ENCODE data around the gene LMOD1.
"Not testable (repeated sequence)": the region's sequence is repeated elsewhere in the genome, so short reads cannot be mapped to it uniquely, and the experiment has no call there.

LMOD1 gene

DNA sequence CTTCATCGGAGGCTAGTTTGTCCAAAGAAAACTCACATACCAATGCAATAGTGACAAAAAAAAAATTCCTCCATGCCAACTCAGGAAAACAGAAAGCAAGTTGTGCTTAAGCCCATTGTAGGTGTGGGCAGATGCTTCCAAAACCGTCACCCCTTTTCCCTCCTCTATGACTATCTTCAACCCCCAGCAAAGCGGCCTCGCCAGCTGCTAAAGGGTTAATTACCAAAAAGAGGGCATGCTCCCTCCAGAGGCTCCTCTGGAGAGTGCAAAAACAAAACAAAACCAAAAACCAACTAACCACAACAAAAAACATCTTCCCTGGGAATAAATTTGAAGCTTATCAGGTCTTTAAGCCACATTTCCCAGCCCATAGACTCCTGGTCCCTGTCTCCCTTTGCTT, 1.2 kb downstream of the LMOD1 start:
- FAIRE-seq, result no peak

GRCh38 chr1:201944639-201945038, 1.7 kb downstream of the LMOD1 start:
- TF ChIP-seq TAF1 (IDR thresholded peaks at IDR 0.05; ENCODE audit: borderline replicate concordance, low read depth, low read length), result no peak
- no peak for TF ChIP-seq POLR2AphosphoS5 (IDR thresholded peaks at IDR 0.05; ENCODE audit: low read depth, low read length)
- no peak for TF ChIP-seq POLR2A (IDR thresholded peaks at IDR 0.05; ENCODE audit: low read depth, low read length)
- no peak for DNase-seq (ENCODE audit: insufficient read length)
- no peak for FAIRE-seq

More for the DNA sequence above, 1.2 kb downstream of the LMOD1 start:
- TF ChIP-seq POLR2AphosphoS5 (IDR thresholded peaks at IDR 0.05; ENCODE audit: low read depth, low read length), result no peak
- TF ChIP-seq TAF1 (IDR thresholded peaks at IDR 0.05; ENCODE audit: borderline replicate concordance, low read depth, low read length), result no peak
- TF ChIP-seq POLR2A (IDR thresholded peaks at IDR 0.05; ENCODE audit: low read depth, low read length), result no peak
- no peak for DNase-seq (ENCODE audit: insufficient read length)

DNA sequence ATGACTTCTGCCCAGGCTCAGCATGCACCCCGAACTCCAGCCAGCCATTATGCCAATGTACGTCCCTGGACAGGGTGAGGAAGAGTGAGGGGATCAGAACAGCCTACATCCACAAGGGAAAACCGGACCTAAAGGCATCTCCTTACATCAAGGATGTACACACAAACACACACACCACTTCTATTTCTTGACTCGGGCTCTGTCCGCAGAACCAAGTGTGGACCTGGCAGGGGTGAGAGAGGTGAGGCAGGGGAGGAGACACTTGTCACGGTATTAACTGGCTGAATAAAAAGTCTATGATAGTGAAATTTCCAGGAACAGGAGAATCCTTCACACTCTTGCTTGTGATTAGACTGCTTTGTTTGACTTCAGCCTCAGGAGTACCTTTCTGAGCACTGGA, 2.3 kb downstream of the LMOD1 start:
- no peak for FAIRE-seq
- no peak for DNase-seq (ENCODE audit: insufficient read length)
- TF ChIP-seq TAF1 (IDR thresholded peaks at IDR 0.05; ENCODE audit: borderline replicate concordance, low read depth, low read length) (no peak), POLR2AphosphoS5 (IDR thresholded peaks at IDR 0.05; ENCODE audit: low read depth, low read length) (no peak), POLR2A (IDR thresholded peaks at IDR 0.05; ENCODE audit: low read depth, low read length) (no peak)

- FAIRE-seq (no peak), DNase-seq (ENCODE audit: insufficient read length) (no peak)
- TF ChIP-seq POLR2AphosphoS5 (IDR thresholded peaks at IDR 0.05; ENCODE audit: low read depth, low read length) (no peak), TAF1 (IDR thresholded peaks at IDR 0.05; ENCODE audit: borderline replicate concordance, low read depth, low read length) (no peak), POLR2A (IDR thresholded peaks at IDR 0.05; ENCODE audit: low read depth, low read length) (no peak)
Measured at GRCh38 chr1:201942129-201942495, 4.2 kb downstream of the LMOD1 start.

DNA sequence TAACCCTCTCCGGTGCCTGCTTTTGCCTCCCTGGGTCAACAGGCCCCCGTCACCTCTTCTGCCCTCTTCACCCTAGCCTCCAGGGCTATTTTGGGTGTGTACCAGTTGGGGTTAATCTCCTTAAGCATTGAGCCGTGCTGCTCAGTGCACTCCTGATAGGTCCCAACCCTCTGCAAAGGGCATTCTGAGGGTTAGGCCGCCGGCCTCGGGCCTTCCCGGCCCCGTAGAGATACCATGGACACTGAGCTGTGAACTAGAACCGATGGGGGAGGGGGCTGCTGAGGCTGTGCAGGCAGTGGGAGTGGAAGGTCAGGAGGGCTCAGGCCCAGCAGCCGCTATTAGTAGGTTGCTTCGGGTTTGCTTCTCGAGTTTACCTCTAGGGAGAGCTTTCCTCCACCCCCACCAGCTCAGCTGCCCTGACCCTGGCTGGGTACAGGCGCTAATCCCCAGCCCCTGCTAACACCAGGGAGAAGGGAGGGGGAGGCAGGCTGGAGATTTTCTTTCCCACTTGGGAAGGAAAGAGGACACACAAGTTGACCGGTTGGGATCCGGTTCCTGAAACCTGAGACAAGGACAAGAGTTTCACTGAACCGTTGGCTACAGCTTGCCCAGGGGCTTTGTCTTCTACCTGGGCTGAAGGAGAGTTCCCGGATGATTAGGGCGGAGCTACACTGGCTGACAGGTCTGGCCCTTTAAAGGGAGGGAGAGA, 4.8 kb downstream of the LMOD1 start:
- TF ChIP-seq TAF1 (IDR thresholded peaks at IDR 0.05; ENCODE audit: borderline replicate concordance, low read depth, low read length) (no peak), POLR2A (IDR thresholded peaks at IDR 0.05; ENCODE audit: low read depth, low read length) (no peak), POLR2AphosphoS5 (IDR thresholded peaks at IDR 0.05; ENCODE audit: low read depth, low read length) (no peak)
- no peak for DNase-seq (ENCODE audit: insufficient read length)
- FAIRE-seq, result no peak

- not testable (repeated sequence) for DNase-seq (ENCODE audit: insufficient read length); FAIRE-seq
Measured at GRCh38 chr1:201940316-201940715, 6.0 kb downstream of the LMOD1 start.

- FAIRE-seq, result no peak
- TF ChIP-seq TAF1 (IDR thresholded peaks at IDR 0.05; ENCODE audit: borderline replicate concordance, low read depth, low read length) (no peak), POLR2AphosphoS5 (IDR thresholded peaks at IDR 0.05; ENCODE audit: low read depth, low read length) (no peak), POLR2A (IDR thresholded peaks at IDR 0.05; ENCODE audit: low read depth, low read length) (no peak)
Measured at GRCh38 chr1:201939574-201939973, 6.8 kb downstream of the LMOD1 start.

GRCh38 chr1:201939148-201939547, 7.2 kb downstream of the LMOD1 start:
- TF ChIP-seq POLR2AphosphoS5 (IDR thresholded peaks at IDR 0.05; ENCODE audit: low read depth, low read length), result no peak
- TF ChIP-seq TAF1 (IDR thresholded peaks at IDR 0.05; ENCODE audit: borderline replicate concordance, low read depth, low read length), result no peak
- TF ChIP-seq POLR2A (IDR thresholded peaks at IDR 0.05; ENCODE audit: low read depth, low read length), result no peak
- no peak for DNase-seq (ENCODE audit: insufficient read length)
- FAIRE-seq, result no peak

More at GRCh38 chr1:201939574-201939973, 6.8 kb downstream of the LMOD1 start:
- no peak for DNase-seq (ENCODE audit: insufficient read length)

GRCh38 chr1:201938440-201939035, 7.8 kb downstream of the LMOD1 start:
- no peak for TF ChIP-seq POLR2A (IDR thresholded peaks at IDR 0.05; ENCODE audit: low read depth, low read length)
- no peak for TF ChIP-seq TAF1 (IDR thresholded peaks at IDR 0.05; ENCODE audit: borderline replicate concordance, low read depth, low read length)
- no peak for TF ChIP-seq POLR2AphosphoS5 (IDR thresholded peaks at IDR 0.05; ENCODE audit: low read depth, low read length)
- FAIRE-seq (no peak), DNase-seq (ENCODE audit: insufficient read length) (no peak)

GRCh38 chr1:201937624-201938213, 8.6 kb downstream of the LMOD1 start:
- TF ChIP-seq TAF1 (IDR thresholded peaks at IDR 0.05; ENCODE audit: borderline replicate concordance, low read depth, low read length) (no peak), POLR2A (IDR thresholded peaks at IDR 0.05; ENCODE audit: low read depth, low read length) (no peak), POLR2AphosphoS5 (IDR thresholded peaks at IDR 0.05; ENCODE audit: low read depth, low read length) (no peak)
- FAIRE-seq (no peak), DNase-seq (ENCODE audit: insufficient read length) (no peak)

DNA sequence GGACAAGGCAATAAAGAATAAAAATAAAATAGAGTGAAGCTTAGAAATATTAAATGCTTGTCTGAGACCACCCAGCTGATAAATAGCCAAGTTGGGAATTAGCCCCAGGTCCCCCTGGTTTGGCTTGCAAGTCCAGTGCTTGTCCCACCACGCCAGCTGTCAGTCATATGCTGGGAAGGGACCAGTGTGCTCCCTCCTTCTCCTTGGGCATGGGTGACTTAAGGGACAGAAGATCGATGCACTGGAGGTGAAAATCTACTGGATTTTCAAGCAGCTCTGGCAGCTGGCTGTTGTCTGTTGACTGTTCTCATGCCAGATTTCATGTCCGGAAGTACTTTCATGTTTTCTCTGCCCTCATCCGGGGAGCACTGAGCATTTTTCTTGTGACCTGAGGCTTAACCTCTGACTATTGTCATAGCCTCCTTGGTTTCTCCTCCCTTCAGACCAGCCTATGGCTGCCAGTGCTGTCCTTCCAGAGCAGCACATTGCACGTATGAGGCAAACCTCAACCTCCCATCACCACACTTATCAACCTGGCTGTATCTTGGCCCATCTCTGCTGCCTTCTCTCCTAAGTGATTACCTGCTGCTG, 12.4 kb downstream of the LMOD1 start:
- TF ChIP-seq POLR2A (IDR thresholded peaks at IDR 0.05; ENCODE audit: low read depth, low read length) (no peak), POLR2AphosphoS5 (IDR thresholded peaks at IDR 0.05; ENCODE audit: low read depth, low read length) (no peak), TAF1 (IDR thresholded peaks at IDR 0.05; ENCODE audit: borderline replicate concordance, low read depth, low read length) (no peak)
- DNase-seq (ENCODE audit: insufficient read length), result no peak
- no peak for FAIRE-seq

GRCh38 chr1:201930803-201931202, 15.5 kb downstream of the LMOD1 start:
- DNase-seq (ENCODE audit: insufficient read length) (no peak), FAIRE-seq (no peak)
- TF ChIP-seq POLR2A (IDR thresholded peaks at IDR 0.05; ENCODE audit: low read depth, low read length) (no peak), POLR2AphosphoS5 (IDR thresholded peaks at IDR 0.05; ENCODE audit: low read depth, low read length) (no peak), TAF1 (IDR thresholded peaks at IDR 0.05; ENCODE audit: borderline replicate concordance, low read depth, low read length) (no peak)

All from GM12892 (cell line).